ENCODE measurements around the gene GOLGA2.
"Not testable (repeated sequence)": the region's sequence is repeated elsewhere in the genome, so short reads cannot be mapped to it uniquely, and the experiment has no call there.

Gene GOLGA2

DNA sequence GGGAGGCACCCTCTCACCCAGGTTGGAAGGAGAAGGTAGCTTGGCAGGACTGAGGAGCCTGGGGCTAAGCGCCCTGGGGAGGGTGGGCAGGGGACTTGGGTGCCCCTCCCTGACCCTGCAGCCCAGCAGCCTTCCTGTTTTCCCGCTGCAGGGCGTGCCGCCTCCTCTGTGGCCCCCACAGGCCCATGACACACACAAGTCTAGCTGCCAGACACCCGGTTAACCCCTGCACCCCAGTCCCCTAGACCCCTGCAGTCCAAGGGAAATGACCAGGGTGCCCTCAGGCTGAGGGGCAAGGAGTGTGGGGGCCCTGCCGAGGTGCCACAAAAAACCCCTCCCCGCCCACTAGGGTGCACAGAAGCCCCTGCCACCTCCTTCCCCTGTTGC lies 33.0 kb downstream of the GOLGA2 start:
- no peak for DNase-seq (ENCODE audit: low read depth in 4 of 4, low spot score in 1 of 4)

DNA sequence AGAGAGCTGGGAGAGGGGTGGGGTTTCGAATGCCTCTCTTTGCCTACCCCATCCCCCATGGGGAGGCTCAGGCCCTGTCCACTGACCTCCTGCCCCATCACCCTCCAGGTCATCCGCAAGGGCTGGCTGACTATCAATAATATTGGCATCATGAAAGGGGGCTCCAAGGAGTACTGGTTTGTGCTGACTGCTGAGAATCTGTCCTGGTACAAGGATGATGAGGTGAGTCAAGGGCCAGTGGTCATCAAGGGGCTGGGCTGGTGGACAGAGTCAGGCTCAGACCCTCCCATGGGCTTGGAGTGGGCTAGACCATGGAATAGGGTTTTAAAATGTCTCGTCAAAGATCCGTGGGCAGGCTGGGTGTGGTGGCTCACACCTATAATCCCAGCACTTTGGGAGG lies 33.7 kb downstream of the GOLGA2 start:
- DNase-seq (ENCODE audit: low read depth in 4 of 4, low spot score in 1 of 4) = no peak

- DNase-seq (ENCODE audit: low read depth in 4 of 4, low spot score in 1 of 4) = no peak
Observed at GRCh38 chr9:128233817-128234406, 41.9 kb downstream of the GOLGA2 start.

- DNase-seq (ENCODE audit: low read depth in 4 of 4, low spot score in 1 of 4) = no peak
Observed at GRCh38 chr9:128232528-128233428, 43.0 kb downstream of the GOLGA2 start.

GRCh38 chr9:128231638-128232527 lies 43.9 kb downstream of the GOLGA2 start:
- no peak for DNase-seq (ENCODE audit: low read depth in 4 of 4, low spot score in 1 of 4)

DNA sequence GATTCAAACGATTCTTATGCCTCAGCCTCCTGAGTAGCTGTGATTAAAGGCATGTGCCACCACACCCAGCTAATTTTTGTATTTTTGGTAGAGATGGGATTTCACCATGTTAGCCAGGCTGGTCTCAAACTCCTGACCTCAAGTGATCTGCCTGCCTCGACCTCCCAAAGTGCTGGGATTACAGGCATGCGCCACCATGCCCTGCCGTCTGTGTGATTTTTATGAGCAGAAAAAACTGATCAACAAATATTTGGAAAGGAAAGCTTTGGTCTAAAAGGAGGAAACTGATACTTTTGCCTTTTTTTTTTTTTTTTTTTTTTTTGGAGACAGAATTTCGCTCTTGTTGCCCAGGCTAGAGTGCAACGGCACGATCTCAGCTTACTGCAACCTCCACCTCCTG lies 44.9 kb downstream of the GOLGA2 start:
- DNase-seq (ENCODE audit: low read depth in 4 of 4, low spot score in 1 of 4) = not testable (repeated sequence)

DNA sequence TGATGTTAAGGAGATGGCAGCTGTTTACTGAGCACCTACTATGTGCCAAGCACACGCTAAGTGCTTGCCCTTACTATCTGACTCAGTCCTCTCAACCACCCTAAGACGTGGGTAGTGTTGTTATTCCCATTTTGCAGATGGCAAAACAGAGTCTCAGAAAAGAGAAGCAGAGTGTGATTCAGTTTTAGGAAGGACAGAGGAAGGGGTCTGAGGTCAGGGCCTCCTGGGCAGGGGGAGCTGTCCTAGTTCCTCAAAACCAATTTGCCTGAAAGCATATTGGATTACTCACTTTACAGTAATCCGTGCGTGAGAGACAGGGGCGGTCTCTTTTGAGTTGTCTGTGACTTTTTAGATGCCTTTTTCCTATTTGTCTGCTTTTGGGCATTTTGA lies 49.4 kb downstream of the GOLGA2 start:
- no peak for DNase-seq (ENCODE audit: low read depth in 4 of 4, low spot score in 1 of 4)

DNA sequence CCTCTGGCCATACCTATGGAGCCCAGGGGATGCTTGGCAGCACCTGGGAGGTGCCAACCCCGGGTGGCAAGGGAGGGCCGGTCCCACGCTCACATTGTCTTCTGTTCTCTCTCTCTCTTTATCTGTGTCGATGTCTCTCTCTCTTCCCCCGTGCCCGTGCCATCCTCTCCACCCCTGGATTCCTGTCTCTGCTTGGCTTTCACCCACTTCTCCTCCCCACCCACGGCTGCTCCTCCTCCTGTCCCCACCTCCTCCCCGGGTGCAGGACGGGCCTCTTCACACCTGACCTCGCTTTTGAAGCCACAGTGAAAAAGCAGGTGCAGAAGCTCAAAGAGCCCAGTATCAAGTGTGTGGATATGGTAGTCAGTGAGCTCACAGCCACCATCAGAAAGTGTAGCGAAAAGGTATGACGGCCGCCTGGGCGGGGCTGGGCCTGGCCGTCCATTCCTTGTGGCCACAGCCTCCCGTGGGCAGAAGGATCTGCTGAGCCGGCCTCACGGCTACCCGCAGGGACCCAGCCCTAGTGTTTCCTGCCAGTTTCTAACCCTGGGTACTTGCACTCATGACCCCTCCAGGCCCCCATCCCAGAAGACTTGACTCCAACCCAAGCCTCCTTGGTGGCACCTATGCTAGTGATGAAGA lies 49.9 kb downstream of the GOLGA2 start:
- DNase-seq (ENCODE audit: low read depth in 4 of 4, low spot score in 1 of 4) = no peak

DNA sequence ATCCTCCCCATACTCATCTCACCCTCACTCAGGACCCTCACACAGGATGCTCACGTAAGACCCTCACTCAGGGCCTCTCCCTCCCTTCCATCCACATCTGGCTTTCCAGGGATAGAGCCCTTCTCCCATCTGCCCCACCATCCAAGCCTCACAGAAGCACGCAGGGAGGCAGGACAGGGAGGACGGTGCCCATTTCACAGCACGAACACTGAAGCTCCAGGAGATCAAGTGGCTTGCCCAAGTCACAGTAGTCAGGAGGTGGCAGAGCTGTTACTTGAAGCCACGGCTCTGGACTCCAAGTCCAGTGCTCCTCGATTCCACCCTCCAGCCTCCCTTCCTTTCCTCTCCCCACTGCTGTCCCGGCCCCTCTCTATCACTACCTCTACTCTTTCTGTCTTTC lies 50.9 kb downstream of the GOLGA2 start:
- no peak for DNase-seq (ENCODE audit: low read depth in 4 of 4, low spot score in 1 of 4)

DNA sequence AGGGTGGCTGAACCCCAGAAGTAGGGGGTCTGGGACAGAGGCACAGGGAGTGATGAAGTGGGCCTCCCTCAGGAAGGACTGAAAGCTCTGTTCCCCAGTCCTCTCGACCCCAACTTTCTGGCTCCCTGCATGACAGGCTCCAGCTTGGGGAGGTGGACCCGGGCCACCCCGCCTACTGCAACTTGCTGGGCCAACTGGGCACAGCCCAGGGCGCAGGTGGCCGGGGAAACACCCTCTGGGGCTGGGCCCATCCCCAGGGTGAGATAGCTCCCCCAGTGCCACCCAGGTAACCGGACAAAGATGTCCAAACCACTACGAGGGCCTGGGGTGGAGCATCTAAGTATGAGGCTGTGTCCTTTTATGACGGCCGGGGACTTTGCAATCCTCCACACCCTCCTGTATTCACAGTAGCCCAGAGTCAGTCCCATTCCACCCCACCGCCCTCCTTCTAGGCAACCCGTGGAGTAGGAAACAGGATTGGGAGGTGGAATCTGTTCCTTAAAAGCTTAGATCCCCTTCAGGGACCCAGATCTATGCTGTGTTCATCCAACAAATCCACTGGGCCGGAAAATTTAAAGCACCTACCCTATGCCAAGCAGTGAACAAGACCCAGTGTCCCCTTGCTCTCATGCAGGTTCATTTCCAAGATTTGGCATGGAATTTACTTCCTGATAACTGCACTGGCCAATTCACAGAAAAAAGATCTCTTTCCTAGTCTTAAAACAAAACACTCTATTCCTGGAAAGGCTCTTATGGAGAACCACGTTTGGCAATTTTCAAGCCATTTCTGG lies 52.7 kb downstream of the GOLGA2 start:
- DNase-seq (ENCODE audit: low read depth in 4 of 4, low spot score in 1 of 4) = no peak

DNA sequence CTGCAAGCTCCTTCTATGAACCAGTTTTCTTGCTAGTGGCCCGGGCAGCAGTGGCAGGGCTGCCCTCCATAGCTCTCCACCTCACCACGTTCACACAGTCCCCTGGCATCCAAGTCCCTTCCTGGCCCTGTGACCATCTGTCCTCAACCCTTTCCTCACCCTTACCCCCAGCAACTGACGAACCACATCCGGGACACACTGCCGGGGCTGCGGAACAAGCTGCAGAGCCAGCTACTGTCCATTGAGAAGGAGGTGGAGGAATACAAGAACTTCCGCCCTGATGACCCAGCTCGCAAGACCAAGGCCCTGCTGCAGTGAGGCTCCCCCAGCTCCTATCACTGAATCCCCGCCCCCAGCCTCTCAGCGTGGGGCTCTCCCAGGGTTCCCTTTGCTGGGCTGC lies 53.8 kb downstream of the GOLGA2 start:
- no peak for DNase-seq (ENCODE audit: low read depth in 4 of 4, low spot score in 1 of 4)

- DNase-seq (ENCODE audit: low read depth in 4 of 4, low spot score in 1 of 4) = no peak
Observed at GRCh38 chr9:128219831-128220230, 56.0 kb downstream of the GOLGA2 start.

DNA sequence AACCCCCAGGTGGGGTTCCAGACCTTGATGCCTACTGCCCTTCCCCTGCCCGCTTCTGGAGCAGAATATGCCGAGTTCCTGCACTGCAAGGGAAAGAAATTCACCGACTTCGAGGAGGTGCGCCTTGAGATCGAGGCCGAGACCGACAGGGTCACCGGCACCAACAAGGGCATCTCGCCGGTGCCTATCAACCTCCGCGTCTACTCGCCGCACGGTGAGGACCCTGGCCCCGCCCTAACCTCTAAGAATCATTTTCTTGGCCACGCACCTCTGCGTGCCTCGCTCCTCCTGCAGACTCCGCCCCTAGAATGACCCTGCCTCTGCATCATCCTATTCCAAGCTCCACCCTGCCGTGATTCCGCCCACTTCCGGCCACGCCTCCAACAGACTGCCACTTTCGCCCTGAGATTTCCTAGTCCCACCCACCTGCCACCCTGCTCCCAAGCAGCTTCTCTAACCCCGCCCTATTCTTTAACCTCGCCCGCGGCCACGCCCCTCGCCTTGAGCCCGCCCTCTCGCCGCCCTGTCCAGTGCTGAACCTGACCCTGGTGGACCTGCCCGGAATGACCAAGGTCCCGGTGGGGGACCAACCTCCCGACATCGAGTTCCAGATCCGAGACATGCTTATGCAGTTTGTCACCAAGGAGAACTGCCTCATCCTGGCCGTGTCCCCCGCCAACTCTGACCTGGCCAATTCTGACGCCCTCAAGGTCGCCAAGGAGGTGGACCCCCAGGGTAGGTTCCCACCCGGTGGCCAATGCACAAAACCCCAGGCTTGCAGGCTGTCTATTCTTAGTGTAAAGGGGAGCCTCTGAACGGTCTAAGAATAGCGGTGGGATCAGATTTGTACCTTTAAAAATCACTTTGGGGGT lies 57.1 kb downstream of the GOLGA2 start:
- peak; percentile 83 to 95 (median 87) for DNase-seq (ENCODE audit: low read depth in 4 of 4, low spot score in 1 of 4)

DNA sequence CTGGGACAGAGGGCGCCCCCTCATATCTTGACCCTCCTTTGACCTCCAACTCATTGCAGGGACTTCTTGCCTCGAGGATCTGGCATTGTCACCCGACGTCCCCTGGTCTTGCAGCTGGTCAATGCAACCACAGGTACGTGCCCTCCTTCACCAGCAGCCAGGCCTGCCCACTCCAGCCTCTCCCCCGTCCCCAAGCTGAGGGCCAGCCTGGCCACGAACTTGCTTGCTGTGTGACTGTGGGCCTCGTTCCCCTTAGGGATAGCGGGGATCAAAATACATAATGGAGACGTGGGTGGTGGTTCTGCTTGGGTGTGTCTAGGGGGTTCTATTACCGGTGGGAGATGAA lies 57.7 kb downstream of the GOLGA2 start:
- no peak for DNase-seq (ENCODE audit: low read depth in 4 of 4, low spot score in 1 of 4)

- DNase-seq (ENCODE audit: low read depth in 4 of 4, low spot score in 1 of 4) = no peak
Observed at GRCh38 chr9:128216781-128217553, 58.8 kb downstream of the GOLGA2 start.

DNA sequence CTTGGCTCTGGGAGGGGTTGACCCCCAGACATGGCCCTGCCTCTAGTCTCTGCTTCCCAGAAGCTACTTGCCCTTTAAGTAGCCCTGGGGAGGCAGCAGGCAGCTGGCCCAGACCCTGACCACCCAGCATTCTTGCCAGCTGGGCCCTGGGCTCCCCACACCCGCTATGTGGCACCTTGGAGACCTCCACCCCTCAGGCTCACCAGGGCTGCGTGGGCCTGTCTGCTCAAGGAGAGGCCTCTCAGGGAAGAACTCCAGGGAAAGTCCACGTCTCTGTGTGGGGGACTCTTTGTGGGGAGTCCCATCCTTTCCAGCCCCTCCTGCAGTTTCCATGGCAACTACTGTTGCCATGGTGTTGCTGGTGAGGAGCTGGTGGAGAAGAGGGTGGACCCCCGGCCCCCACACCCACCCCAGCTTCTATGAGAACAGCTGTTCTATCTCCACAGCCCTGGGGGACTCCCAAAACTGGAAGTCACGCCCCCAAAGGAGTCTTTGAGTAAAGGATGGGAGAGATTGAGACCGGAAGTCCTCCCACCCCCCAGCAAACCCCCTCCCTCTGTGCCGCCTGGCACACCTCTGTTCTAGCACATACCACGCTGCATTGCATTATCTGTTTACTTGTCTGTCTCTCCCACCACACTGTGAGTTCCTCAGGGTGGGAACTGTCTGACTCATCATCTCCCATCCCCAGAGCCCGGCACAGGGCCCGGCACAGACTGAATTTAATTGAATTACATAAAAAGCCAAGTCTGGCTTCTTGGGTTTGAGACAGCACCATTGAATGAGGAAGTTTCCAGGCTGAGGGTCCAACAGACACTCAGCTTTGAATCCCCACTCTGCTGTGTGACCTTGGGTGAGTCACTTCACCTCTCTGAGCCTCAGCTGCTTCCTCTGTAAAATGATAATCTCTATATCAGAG lies 60.1 kb downstream of the GOLGA2 start:
- no peak for DNase-seq (ENCODE audit: low read depth in 4 of 4, low spot score in 1 of 4)

DNA sequence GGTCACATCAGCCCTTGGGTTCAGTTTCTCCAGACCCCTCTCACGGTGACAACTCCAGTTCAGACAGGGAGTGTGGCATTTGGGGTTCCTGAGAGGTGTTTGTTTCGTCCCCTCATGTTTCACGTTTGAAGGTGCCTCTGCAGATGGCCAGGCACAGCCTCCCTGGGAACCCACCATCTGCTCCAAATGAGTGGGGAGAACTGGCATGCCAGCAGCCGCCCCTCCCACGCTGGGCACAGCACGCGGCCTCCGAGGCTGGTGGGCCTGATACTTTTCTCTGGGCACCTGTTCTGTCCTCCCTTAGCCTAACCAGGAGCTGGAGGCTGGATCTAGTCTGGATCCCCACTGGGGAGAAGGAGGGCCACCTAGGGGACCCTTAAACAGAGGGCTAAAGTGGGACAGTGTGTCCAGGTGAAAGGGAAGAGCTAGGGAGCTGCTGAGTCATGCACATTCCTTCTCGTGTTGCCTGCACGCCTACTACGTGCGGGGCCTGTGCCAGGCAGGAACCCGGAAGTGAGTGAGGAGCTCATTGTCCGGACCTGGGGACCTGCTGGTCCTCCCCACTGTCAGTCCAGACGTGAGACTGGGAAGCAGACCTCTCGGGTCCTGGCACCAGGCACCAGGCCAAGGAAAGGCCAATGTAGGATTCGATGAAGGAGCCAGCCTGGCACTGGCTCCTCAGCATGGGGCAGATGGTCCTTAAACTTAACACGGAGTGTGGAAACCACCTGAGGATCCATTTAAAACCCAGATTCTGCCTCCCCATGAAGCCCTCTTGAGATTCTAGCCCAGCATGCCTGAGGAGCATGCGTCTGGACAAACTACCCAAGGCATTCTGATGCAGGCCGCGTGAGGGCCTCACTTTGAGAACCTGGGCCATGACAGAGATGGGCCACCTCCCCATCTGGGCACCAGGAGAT lies 61.0 kb downstream of the GOLGA2 start:
- no peak for DNase-seq (ENCODE audit: low read depth in 4 of 4, low spot score in 1 of 4)
